GM10248 (cell line): ENCODE measurements around the gene HDAC5.

Experiments used
- CTCF ChIA-PET: fragments of 300-600 bp; sonication (Branson Sonifier 250); formaldehyde crosslinking; extraction: SDS; loops from one replicate; lab custom pipeline; 2021; ENCODE audit warnings: antibody characterized with exemption; lab: Yijun Ruan, JAX
- POLR2A ChIA-PET: fragments of 350-650 bp; sonication (Branson Sonifier 250); formaldehyde crosslinking; extraction: SDS; loops from one replicate; lab custom pipeline; 2020; ENCODE audit warnings: antibody characterized with exemption; lab: Yijun Ruan, JAX
- DNase-seq: peaks from one replicate; pipeline ENCODE4 v3.0.0; 2012; ENCODE audit errors: extremely low spot score
- CTCF ChIP-seq: IDR thresholded peaks from 2 replicates; pipeline ENCODE4 v1.5.1; 2012; ENCODE audit warnings: mild to moderate bottlenecking, low read depth; ENCODE audit errors: extremely low read depth, missing control alignments, control extremely low read depth

HDAC5 gene

GRCh38 chr17:44091200-44091997 lies 32.0 kb downstream of the HDAC5 start:
- DNase-seq = no peak
- CTCF ChIA-PET = interaction anchor here (1.2 to 2.5 kb wide), 2 partner anchors 24 to 32 kb away, joined by 6 to 7 read pairs; partner anchors contain the start of gene HDAC5
- POLR2A ChIA-PET = no interaction called here
- TF ChIP-seq CTCF = no peak

- no peak for DNase-seq
- ChIA-PET CTCF (interaction anchor here (1.4 kb wide), 1 partner anchor 50 kb away, joined by 4 read pairs; no protein-coding TSS in a partner anchor), POLR2A (interaction anchor here (1.0 kb wide), 1 partner anchor 17 kb away, joined by 3 read pairs; no protein-coding TSS in a partner anchor)
- no peak for TF ChIP-seq CTCF
Measured at GRCh38 chr17:44088254-44088653, 35.2 kb downstream of the HDAC5 start.

- DNase-seq = no peak
- ChIA-PET POLR2A (interaction anchor here (0.6 to 1.0 kb wide), 2 partner anchors 16 to 1386 kb away, joined by 3 to 4 read pairs; no protein-coding TSS in a partner anchor), CTCF (interaction anchor here (1.4 kb wide), 1 partner anchor 51 kb away, joined by 4 read pairs; no protein-coding TSS in a partner anchor)
- no peak for TF ChIP-seq CTCF
Measured at GRCh38 chr17:44087319-44087718, 36.1 kb downstream of the HDAC5 start.

- TF ChIP-seq CTCF = no peak
- POLR2A ChIA-PET = no interaction called here
- CTCF ChIA-PET = interaction anchor here (1.1 to 3.6 kb wide), 3 partner anchors 13 to 40 kb away, joined by 3 to 16 read pairs (median 3); no protein-coding TSS in a partner anchor
- DNase-seq = no peak
Measured at GRCh38 chr17:44086364-44087311, 36.8 kb downstream of the HDAC5 start.

GRCh38 chr17:44085908-44086307 lies 37.5 kb downstream of the HDAC5 start:
- CTCF ChIA-PET = interaction anchor here (1.1 to 3.6 kb wide), 3 partner anchors 14 to 41 kb away, joined by 3 to 16 read pairs (median 3); no protein-coding TSS in a partner anchor
- POLR2A ChIA-PET = interaction anchor here (0.6 kb wide), 1 partner anchor 788 kb away, joined by 7 read pairs; no protein-coding TSS in a partner anchor
- no peak for TF ChIP-seq CTCF
- no peak for DNase-seq
